ENCODE results near the gene GID8. TPM values are rescaled to one million over a fixed set of nuclear protein-coding genes. Genes with fewer than 3 reads are reported as not detected.
A peak's percentile ranks its signal among the peaks of the same experiment; 100 is the strongest.

GID8 gene
- total and polyA plus RNA-seq, 2 of the 13 experiments (the other 11 are each of a cell fraction or from before 2014, with no cell fraction given) = 39.6 to 59.8 TPM

DNA sequence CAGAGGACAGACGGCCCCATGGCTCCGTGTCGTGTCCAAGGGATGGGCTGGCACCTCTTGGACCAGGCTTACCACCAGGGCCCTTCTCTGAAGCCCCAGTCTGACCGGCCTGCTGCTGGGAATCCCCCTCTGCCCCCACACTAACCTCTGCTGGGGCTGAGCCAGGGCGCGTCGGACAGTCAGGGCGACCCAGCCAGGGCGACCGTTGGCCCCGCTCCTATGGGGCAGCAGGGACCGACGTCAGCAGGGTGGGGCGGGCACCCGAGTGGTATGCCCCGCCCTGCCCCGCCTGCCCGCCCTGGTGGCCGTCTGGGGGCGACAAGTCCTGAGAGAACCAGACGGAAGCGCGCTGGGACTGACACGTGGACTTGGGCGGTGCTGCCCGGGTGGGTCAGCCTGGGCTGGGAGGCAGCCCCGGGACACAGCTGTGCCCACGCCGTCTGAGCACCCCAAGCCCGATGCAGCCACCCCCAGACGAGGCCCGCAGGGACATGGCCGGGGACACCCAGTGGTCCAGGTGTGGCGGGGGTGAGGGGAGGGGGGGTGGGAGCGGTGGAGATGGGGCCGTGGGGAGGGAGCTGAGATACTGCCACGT, 14.5 kb downstream of the GID8 start, which contains the start of gene SLC17A9 (continued):
- TF ChIP-seq, protein P1, sequence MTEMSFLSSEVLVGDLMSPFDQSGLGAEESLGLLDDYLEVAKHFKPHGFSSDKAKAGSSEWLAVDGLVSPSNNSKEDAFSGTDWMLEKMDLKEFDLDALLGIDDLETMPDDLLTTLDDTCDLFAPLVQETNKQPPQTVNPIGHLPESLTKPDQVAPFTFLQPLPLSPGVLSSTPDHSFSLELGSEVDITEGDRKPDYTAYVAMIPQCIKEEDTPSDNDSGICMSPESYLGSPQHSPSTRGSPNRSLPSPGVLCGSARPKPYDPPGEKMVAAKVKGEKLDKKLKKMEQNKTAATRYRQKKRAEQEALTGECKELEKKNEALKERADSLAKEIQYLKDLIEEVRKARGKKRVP (CRISPR knock-in tag; IDR thresholded peaks at IDR 0.05) = 0 out of 4 replicates have a peak, but pooled peaks of 1 of the 2 experiments have one; percentile 7
- TF ChIP-seq NRL (CRISPR knock-in tag; IDR thresholded peaks at IDR 0.05; ENCODE audit: borderline replicate concordance) (peak; percentile 60; the same call in 1 of the 2 replicates), HOXA5 (CRISPR knock-in tag; IDR thresholded peaks at IDR 0.05) (peak; percentile 98), SALL1 (CRISPR knock-in tag; IDR thresholded peaks at IDR 0.05) (peak; percentile 91), MTF1 (CRISPR knock-in tag; IDR thresholded peaks at IDR 0.05) (no peak), SALL2 (CRISPR knock-in tag; IDR thresholded peaks at IDR 0.05) (peak; percentile 77; the same call in 1 of the 2 replicates), FOXK1 (CRISPR knock-in tag; IDR thresholded peaks at IDR 0.05; ENCODE audit: borderline replicate concordance, low read depth) (0 out of 2 replicates have a peak, but pooled peaks have one; percentile 49), REPIN1 (CRISPR knock-in tag; IDR thresholded peaks at IDR 0.05; ENCODE audit: borderline replicate concordance, low read depth) (peak; percentile 83; the same call in 1 of the 2 replicates), RARA (CRISPR knock-in tag; IDR thresholded peaks at IDR 0.05) (peak; percentile 75), ZSCAN20 (CRISPR knock-in tag; IDR thresholded peaks at IDR 0.05; ENCODE audit: borderline replicate concordance) (peak; percentile 49; the same call in 1 of the 2 replicates), SMC3 (IDR thresholded peaks at IDR 0.05; ENCODE audit: low read length) (no peak)
- TF ChIP-seq, protein P2, sequence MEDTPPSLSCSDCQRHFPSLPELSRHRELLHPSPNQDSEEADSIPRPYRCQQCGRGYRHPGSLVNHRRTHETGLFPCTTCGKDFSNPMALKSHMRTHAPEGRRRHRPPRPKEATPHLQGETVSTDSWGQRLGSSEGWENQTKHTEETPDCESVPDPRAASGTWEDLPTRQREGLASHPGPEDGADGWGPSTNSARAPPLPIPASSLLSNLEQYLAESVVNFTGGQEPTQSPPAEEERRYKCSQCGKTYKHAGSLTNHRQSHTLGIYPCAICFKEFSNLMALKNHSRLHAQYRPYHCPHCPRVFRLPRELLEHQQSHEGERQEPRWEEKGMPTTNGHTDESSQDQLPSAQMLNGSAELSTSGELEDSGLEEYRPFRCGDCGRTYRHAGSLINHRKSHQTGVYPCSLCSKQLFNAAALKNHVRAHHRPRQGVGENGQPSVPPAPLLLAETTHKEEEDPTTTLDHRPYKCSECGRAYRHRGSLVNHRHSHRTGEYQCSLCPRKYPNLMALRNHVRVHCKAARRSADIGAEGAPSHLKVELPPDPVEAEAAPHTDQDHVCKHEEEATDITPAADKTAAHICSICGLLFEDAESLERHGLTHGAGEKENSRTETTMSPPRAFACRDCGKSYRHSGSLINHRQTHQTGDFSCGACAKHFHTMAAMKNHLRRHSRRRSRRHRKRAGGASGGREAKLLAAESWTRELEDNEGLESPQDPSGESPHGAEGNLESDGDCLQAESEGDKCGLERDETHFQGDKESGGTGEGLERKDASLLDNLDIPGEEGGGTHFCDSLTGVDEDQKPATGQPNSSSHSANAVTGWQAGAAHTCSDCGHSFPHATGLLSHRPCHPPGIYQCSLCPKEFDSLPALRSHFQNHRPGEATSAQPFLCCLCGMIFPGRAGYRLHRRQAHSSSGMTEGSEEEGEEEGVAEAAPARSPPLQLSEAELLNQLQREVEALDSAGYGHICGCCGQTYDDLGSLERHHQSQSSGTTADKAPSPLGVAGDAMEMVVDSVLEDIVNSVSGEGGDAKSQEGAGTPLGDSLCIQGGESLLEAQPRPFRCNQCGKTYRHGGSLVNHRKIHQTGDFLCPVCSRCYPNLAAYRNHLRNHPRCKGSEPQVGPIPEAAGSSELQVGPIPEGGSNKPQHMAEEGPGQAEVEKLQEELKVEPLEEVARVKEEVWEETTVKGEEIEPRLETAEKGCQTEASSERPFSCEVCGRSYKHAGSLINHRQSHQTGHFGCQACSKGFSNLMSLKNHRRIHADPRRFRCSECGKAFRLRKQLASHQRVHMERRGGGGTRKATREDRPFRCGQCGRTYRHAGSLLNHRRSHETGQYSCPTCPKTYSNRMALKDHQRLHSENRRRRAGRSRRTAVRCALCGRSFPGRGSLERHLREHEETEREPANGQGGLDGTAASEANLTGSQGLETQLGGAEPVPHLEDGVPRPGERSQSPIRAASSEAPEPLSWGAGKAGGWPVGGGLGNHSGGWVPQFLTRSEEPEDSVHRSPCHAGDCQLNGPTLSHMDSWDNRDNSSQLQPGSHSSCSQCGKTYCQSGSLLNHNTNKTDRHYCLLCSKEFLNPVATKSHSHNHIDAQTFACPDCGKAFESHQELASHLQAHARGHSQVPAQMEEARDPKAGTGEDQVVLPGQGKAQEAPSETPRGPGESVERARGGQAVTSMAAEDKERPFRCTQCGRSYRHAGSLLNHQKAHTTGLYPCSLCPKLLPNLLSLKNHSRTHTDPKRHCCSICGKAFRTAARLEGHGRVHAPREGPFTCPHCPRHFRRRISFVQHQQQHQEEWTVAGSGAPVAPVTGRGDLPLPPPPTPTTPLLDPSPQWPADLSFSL (CRISPR knock-in tag; IDR thresholded peaks at IDR 0.05) = no peak; the same call in none of the 2 replicates
- TF ChIP-seq, protein P3, sequence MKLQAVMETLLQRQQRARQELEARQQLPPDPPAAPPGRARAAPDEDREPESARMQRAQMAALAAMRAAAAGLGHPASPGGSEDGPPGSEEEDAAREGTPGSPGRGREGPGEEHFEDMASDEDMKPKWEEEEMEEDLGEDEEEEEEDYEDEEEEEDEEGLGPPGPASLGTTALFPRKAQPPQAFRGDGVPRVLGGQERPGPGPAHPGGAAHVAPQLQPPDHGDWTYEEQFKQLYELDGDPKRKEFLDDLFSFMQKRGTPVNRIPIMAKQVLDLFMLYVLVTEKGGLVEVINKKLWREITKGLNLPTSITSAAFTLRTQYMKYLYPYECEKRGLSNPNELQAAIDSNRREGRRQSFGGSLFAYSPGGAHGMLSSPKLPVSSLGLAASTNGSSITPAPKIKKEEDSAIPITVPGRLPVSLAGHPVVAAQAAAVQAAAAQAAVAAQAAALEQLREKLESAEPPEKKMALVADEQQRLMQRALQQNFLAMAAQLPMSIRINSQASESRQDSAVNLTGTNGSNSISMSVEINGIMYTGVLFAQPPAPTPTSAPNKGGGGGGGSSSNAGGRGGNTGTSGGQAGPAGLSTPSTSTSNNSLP (IDR thresholded peaks at IDR 0.05; ENCODE audit: low read depth, low read length) = no peak
- TF ChIP-seq, protein P4, sequence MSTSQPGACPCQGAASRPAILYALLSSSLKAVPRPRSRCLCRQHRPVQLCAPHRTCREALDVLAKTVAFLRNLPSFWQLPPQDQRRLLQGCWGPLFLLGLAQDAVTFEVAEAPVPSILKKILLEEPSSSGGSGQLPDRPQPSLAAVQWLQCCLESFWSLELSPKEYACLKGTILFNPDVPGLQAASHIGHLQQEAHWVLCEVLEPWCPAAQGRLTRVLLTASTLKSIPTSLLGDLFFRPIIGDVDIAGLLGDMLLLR (CRISPR knock-in tag; IDR thresholded peaks at IDR 0.05) = peak; percentile 90; the same call in 1 of the 2 replicates
- TF ChIP-seq, protein P5, sequence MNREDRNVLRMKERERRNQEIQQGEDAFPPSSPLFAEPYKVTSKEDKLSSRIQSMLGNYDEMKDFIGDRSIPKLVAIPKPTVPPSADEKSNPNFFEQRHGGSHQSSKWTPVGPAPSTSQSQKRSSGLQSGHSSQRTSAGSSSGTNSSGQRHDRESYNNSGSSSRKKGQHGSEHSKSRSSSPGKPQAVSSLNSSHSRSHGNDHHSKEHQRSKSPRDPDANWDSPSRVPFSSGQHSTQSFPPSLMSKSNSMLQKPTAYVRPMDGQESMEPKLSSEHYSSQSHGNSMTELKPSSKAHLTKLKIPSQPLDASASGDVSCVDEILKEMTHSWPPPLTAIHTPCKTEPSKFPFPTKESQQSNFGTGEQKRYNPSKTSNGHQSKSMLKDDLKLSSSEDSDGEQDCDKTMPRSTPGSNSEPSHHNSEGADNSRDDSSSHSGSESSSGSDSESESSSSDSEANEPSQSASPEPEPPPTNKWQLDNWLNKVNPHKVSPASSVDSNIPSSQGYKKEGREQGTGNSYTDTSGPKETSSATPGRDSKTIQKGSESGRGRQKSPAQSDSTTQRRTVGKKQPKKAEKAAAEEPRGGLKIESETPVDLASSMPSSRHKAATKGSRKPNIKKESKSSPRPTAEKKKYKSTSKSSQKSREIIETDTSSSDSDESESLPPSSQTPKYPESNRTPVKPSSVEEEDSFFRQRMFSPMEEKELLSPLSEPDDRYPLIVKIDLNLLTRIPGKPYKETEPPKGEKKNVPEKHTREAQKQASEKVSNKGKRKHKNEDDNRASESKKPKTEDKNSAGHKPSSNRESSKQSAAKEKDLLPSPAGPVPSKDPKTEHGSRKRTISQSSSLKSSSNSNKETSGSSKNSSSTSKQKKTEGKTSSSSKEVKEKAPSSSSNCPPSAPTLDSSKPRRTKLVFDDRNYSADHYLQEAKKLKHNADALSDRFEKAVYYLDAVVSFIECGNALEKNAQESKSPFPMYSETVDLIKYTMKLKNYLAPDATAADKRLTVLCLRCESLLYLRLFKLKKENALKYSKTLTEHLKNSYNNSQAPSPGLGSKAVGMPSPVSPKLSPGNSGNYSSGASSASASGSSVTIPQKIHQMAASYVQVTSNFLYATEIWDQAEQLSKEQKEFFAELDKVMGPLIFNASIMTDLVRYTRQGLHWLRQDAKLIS (CRISPR knock-in tag; IDR thresholded peaks at IDR 0.05) = no peak
